ENCODE data around the gene XIRP2.

XIRP2 gene

GRCh38 chr2:166888180-166888579 lies at the start of gene XIRP2:
TSS of gene XIRP2 (plus strand) at chr2:166888480. CDS start at chr2:166903483, 15,003 bp downstream.
- no peak for DNase-seq

- DNase-seq, result no peak
Measured at GRCh38 chr2:166841152-166841551, 47.1 kb upstream of the XIRP2 start.

- DNase-seq, result no peak
Measured at GRCh38 chr2:166841679-166842078, 46.6 kb upstream of the XIRP2 start.

GRCh38 chr2:166844111-166844510 lies 44.2 kb upstream of the XIRP2 start:
- DNase-seq, result no peak

- DNase-seq, result peak; percentile 37
Measured at GRCh38 chr2:166862468-166863132, 25.7 kb upstream of the XIRP2 start.

- DNase-seq, result no peak
Measured at GRCh38 chr2:166867874-166868514, 20.3 kb upstream of the XIRP2 start.

GRCh38 chr2:166870346-166870745 lies 17.9 kb upstream of the XIRP2 start:
- DNase-seq, result no peak

GRCh38 chr2:166881177-166881576 lies 7.1 kb upstream of the XIRP2 start:
- no peak for DNase-seq

- DNase-seq, result no peak
Measured at GRCh38 chr2:166882851-166883250, 5.4 kb upstream of the XIRP2 start.

- no peak for DNase-seq
Measured at GRCh38 chr2:166891727-166892126, 3.4 kb downstream of the XIRP2 start.

GRCh38 chr2:166892397-166892796 lies 4.1 kb downstream of the XIRP2 start:
- no peak for DNase-seq

GRCh38 chr2:166895243-166895642 lies 7.0 kb downstream of the XIRP2 start:
- no peak for DNase-seq

- no peak for DNase-seq
Measured at GRCh38 chr2:166897666-166898065, 9.4 kb downstream of the XIRP2 start.

- no peak for DNase-seq
Measured at GRCh38 chr2:166899676-166900075, 11.4 kb downstream of the XIRP2 start.

GRCh38 chr2:166900700-166901099 lies 12.4 kb downstream of the XIRP2 start:
- no peak for DNase-seq

- no peak for DNase-seq
Measured at GRCh38 chr2:166901336-166901735, 13.1 kb downstream of the XIRP2 start.

GRCh38 chr2:166916987-166917386 lies 28.7 kb downstream of the XIRP2 start:
- DNase-seq, result no peak

GRCh38 chr2:166917415-166917814 lies 29.1 kb downstream of the XIRP2 start:
- DNase-seq, result no peak

GRCh38 chr2:166921261-166921896 lies 33.1 kb downstream of the XIRP2 start:
- no peak for DNase-seq

- DNase-seq, result no peak
Measured at GRCh38 chr2:166924967-166925366, 36.7 kb downstream of the XIRP2 start.

- DNase-seq, result no peak
Measured at GRCh38 chr2:166926657-166927056, 38.4 kb downstream of the XIRP2 start.

GRCh38 chr2:166932032-166932431 lies 43.8 kb downstream of the XIRP2 start:
- no peak for DNase-seq

GRCh38 chr2:166934817-166935216 lies 46.5 kb downstream of the XIRP2 start:
- no peak for DNase-seq

GRCh38 chr2:166942377-166942776 lies 54.1 kb downstream of the XIRP2 start:
- no peak for DNase-seq
